HCT116 (cell line): ENCODE measurements around the gene MYBPC2. TPM values are rescaled to one million over a fixed set of nuclear protein-coding genes. Genes with fewer than 3 reads are reported as not detected.

Source experiments
- ATAC-seq: fragments of 200-7000 bp; cut with Tn5 transposase; 2 replicates; pipeline ENCODE4 v1.9.1; 2020; ENCODE audit warnings: mild to moderate bottlenecking, moderate library complexity
- BruUV-seq: library from RNA; stranded (reverse); fragments of 400-500 nt; replicated peaks from 2 replicates; lab custom pipeline; 2021; lab: Mats Ljungman, UMichigan
- CTCF ChIA-PET: fragments of 300-600 bp; sonication (Branson Sonifier 250); formaldehyde crosslinking; loops from one replicate; lab custom pipeline; 2021; ENCODE audit warnings: antibody characterized with exemption; lab: Charles Lee
- POLR2A ChIA-PET: fragments of 300-600, 350-600 bp; sonication (Branson Sonifier 250); formaldehyde crosslinking; loops from one replicate; lab custom pipeline; 2021; ENCODE audit warnings: antibody characterized with exemption; lab: Charles Lee
- RAD21 ChIA-PET, 2 experiments: fragments of 300-600 bp; sonication (Branson Sonifier 250); formaldehyde crosslinking; loops; one replicate each; lab custom pipeline; 2023; ENCODE audit warnings: low total read pairs in 2 of 2; ENCODE audit not compliant: uncharacterized antibody in 2 of 2, unreplicated experiment in 2 of 2, low non-redundant PET in 1 of 2; lab: Charles Lee
- DNase-seq: peaks from one replicate; pipeline ENCODE4 v3.0.0-alpha.2; 2010; ENCODE audit warnings: low read depth, low spot score
- H2AFZ ChIP-seq: fragments of 200-600 bp; shearing (Covaris generic), sonication (generic); 2 replicates; pipeline ENCODE4 v1.6.1; 2017; ENCODE audit warnings: low read depth, mixed run types, mixed read lengths, antibody characterized with exemption, low read length; ENCODE audit not compliant: poor library complexity, severe bottlenecking
- H3K27ac ChIP-seq: 2 replicates; pipeline ENCODE4 v1.5.1; 2012; ENCODE audit warnings: low read depth, low read length
- H3K27me3 ChIP-seq: fragments of 200-600 bp; sonication (generic); 2 replicates; pipeline ENCODE4 v1.6.1; 2016; ENCODE audit warnings: mixed run types, low read length, mixed read lengths; ENCODE audit not compliant: insufficient read depth
- H3K36me3 ChIP-seq, 2 experiments: fragments of 200-500 bp in 1 of 2; fragments of 200-600 bp in 1 of 2; sonication (Bioruptor generic) in 1 of 2; sonication (generic) in 1 of 2; 2 replicates each; pipeline versions ENCODE4 v1.5.1 to v1.6.1; 2014 to 2016; ENCODE audit warnings: low read length in 2 of 2, inconsistent platforms in 1 of 2, mixed read lengths in 1 of 2, mixed run types in 1 of 2; ENCODE audit not compliant: insufficient read depth in 2 of 2, control insufficient read depth in 1 of 2
- H3K4me1 ChIP-seq, 2 experiments: fragments of 200-600 bp in 1 of 2; sonication (generic) in 1 of 2; 2 replicates each; pipeline versions ENCODE4 v1.5.1 to v1.6.1; 2012 to 2017; ENCODE audit warnings: low read length in 2 of 2, inconsistent platforms in 1 of 2, mild to moderate bottlenecking in 1 of 2, mixed read lengths in 1 of 2, mixed run types in 1 of 2, moderate library complexity in 1 of 2; ENCODE audit not compliant: insufficient read depth in 2 of 2, control insufficient read depth in 1 of 2
- H3K4me2 ChIP-seq: fragments of 200-600 bp; sonication (generic); 2 replicates; pipeline ENCODE4 v1.6.1; 2017; ENCODE audit warnings: mixed run types, low read length, mixed read lengths
- H3K4me3 ChIP-seq, 2 experiments: fragments of 200-600 bp in 1 of 2; sonication (generic) in 1 of 2; replicated peaks in 1 of 2; 2 replicates each; pipeline ENCODE4 v1.5.1; 2011 to 2016; ENCODE audit warnings: low read length in 2 of 2, control low read depth in 1 of 2, low read depth in 1 of 2, mild to moderate bottlenecking in 1 of 2, mixed read lengths in 1 of 2, mixed run types in 1 of 2
- H3K79me2 ChIP-seq: fragments of 200-600 bp; sonication (generic); 2 replicates; pipeline ENCODE4 v1.6.1; 2017; ENCODE audit warnings: mild to moderate bottlenecking, mixed run types, low read length, moderate library complexity, mixed read lengths; ENCODE audit not compliant: insufficient read depth
- H3K9ac ChIP-seq: fragments of 200-600 bp; sonication (generic); 2 replicates; pipeline ENCODE4 v1.6.1; 2016; ENCODE audit warnings: low read length, mixed read lengths
- H3K9me2 ChIP-seq: fragments of 200-600 bp; sonication (generic), shearing (Covaris generic); 2 replicates; pipeline ENCODE4 v1.6.1; 2017; ENCODE audit warnings: mixed run types, mild to moderate bottlenecking, moderate library complexity; ENCODE audit not compliant: insufficient read depth
- H3K9me3 ChIP-seq, 2 experiments: fragments of 200-500 bp in 1 of 2; fragments of 200-600 bp in 1 of 2; sonication (Bioruptor generic) in 1 of 2; sonication (generic) in 1 of 2; 2 replicates each; pipeline ENCODE4 v1.6.1; 2014 to 2017; ENCODE audit warnings: low read length in 2 of 2, mixed read lengths in 2 of 2, inconsistent platforms in 1 of 2, low read depth in 1 of 2, mild to moderate bottlenecking in 1 of 2, mixed run types in 1 of 2, moderate library complexity in 1 of 2; ENCODE audit not compliant: control insufficient read depth in 1 of 2, insufficient read depth in 1 of 2
- H4K20me1 ChIP-seq: fragments of 200-600 bp; sonication (generic), shearing (Covaris generic); 2 replicates; pipeline ENCODE4 v1.6.1; 2017; ENCODE audit warnings: mixed run types, mild to moderate bottlenecking, moderate library complexity; ENCODE audit not compliant: insufficient read depth
- CEBPB ChIP-seq: IDR thresholded peaks from 2 replicates; pipeline ENCODE4 v1.6.1; 2012; ENCODE audit warnings: low read depth
- EGR1 ChIP-seq: IDR thresholded peaks from 2 replicates; pipeline ENCODE4 v1.6.1; 2012; ENCODE audit warnings: low read depth
- ELF1 ChIP-seq: IDR thresholded peaks from 2 replicates; pipeline ENCODE4 v1.6.1; 2012; ENCODE audit warnings: low read depth, borderline replicate concordance
- EZH2 ChIP-seq: fragments of 200-600 bp; sonication (generic); IDR thresholded peaks from 2 replicates; pipeline ENCODE4 v1.6.1; 2017; ENCODE audit warnings: antibody characterized with exemption, mixed run types
- EZH2phosphoT487 ChIP-seq: fragments of 200-600 bp; IDR thresholded peaks from 2 replicates; pipeline ENCODE4 v1.6.1; 2018; ENCODE audit warnings: antibody characterized with exemption, borderline replicate concordance
- FOSL1 ChIP-seq: IDR thresholded peaks from 2 replicates; pipeline ENCODE4 v1.6.1; 2012; ENCODE audit warnings: low read depth
- MAX ChIP-seq: IDR thresholded peaks from 2 replicates; pipeline ENCODE4 v1.6.1; 2012
- POLR2A ChIP-seq: IDR thresholded peaks from 2 replicates; pipeline ENCODE4 v1.7.0; 2011; ENCODE audit warnings: borderline replicate concordance; ENCODE audit not compliant: insufficient read depth, insufficient read length; ENCODE audit errors: extremely low read depth
- YY1 ChIP-seq: IDR thresholded peaks from 2 replicates; pipeline ENCODE4 v1.6.1; 2011; ENCODE audit warnings: low read length, low read depth, moderate library complexity, mild to moderate bottlenecking; ENCODE audit not compliant: insufficient replicate concordance; ENCODE audit errors: extremely low read depth
- intact Hi-C: fragments of 100-400 bp; cut with micrococcal nuclease; formaldehyde crosslinking; loops from 2 replicates; pipeline ENCODE4 v1.10.0; 2022
- total RNA-seq: library from RNA; stranded (reverse); gene quantifications from one replicate; pipeline ENCODE4 v1.2.1, GENCODE V29; 2021; ENCODE audit not compliant: unreplicated experiment
- TF ChIP-seq, protein P1 (sequence below), 3 experiments: fragments of 200-600 bp in 1 of 3; sonication (generic) in 1 of 3; IDR thresholded peaks in 2 of 3; conservative IDR thresholded peaks in 1 of 3; 2 replicates each; pipeline ENCODE4 v1.5.1; 2012 to 2017; ENCODE audit warnings: low read depth in 2 of 3, low read length in 2 of 3, antibody characterized with exemption in 1 of 3, borderline replicate concordance in 1 of 3, control low read depth in 1 of 3, mild to moderate bottlenecking in 1 of 3, mixed read lengths in 1 of 3, mixed run types in 1 of 3, moderate library complexity in 1 of 3; ENCODE audit not compliant: insufficient read depth in 1 of 3

MYBPC2 gene
- total RNA-seq, 1 experiment from 2014 or later, result not detected

DNA sequence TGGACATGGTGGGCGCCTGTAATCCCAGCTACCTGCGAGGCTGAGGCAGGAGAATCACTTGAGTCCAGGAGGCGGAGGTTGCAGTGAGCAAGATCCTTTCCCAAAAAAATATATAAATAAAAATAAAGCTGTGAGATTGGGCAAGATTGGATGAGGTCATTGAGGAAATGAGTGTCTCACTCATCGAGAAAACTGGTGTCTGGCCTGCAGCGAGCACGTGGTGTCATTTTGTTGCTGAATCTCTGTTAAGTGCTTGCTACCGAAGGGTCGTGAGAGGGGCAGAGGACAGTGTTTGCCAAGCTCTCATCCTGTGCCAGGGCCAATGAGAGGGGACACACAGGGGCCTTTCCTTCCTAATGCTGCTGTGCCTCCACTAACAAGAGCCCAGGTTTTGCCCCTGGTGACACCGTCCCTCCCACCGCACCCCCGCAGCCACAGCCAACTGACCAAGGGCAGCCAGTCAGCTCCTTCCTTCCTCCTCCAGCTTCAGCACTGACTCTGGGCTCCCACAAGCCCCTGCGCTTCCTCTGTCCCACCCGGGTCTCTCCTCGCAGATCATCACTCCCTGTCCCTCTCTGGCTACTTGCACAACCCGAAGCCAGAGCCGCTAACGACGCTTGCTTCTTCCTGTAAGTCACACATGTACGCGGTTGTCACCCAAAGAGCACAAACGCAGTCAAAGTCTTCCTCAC is 45.4 kb upstream of the MYBPC2 start:
- no peak for TF ChIP-seq CEBPB
- no peak for TF ChIP-seq EZH2
- TF ChIP-seq EZH2phosphoT487, result no peak
- no peak for TF ChIP-seq POLR2A
- no peak for TF ChIP-seq ELF1
- TF ChIP-seq YY1, result no peak
- TF ChIP-seq FOSL1, result no peak
- TF ChIP-seq MAX, result no peak
- no peak for TF ChIP-seq EGR1
- TF ChIP-seq, protein P1, sequence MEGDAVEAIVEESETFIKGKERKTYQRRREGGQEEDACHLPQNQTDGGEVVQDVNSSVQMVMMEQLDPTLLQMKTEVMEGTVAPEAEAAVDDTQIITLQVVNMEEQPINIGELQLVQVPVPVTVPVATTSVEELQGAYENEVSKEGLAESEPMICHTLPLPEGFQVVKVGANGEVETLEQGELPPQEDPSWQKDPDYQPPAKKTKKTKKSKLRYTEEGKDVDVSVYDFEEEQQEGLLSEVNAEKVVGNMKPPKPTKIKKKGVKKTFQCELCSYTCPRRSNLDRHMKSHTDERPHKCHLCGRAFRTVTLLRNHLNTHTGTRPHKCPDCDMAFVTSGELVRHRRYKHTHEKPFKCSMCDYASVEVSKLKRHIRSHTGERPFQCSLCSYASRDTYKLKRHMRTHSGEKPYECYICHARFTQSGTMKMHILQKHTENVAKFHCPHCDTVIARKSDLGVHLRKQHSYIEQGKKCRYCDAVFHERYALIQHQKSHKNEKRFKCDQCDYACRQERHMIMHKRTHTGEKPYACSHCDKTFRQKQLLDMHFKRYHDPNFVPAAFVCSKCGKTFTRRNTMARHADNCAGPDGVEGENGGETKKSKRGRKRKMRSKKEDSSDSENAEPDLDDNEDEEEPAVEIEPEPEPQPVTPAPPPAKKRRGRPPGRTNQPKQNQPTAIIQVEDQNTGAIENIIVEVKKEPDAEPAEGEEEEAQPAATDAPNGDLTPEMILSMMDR (IDR thresholded peaks at IDR 0.05 in 2 of 3, conservative IDR thresholded peaks at IDR 0.05 in 1 of 3; ENCODE audit: borderline replicate concordance in 1 of 3, insufficient read depth in 1 of 3, low read depth in 2 of 3, low read length in 2 of 3), result no peak
- Histone ChIP-seq H3K36me3 (peaks cover 8 to 17% of the 10 kb centered on the region in 2 experiments; a peak in 2 of 4 replicates), H2AFZ (no peak overlapping the region), H3K9ac (no peak overlapping the region), H3K4me1 (peaks cover 11 to 16% of the 10 kb centered on the region in 2 experiments; a peak in 3 of 4 replicates), H3K27me3 (no peaks in the 10 kb centered on the region), H3K4me2 (no peak overlapping the region), H3K9me2 (no peaks in the 10 kb centered on the region), H3K4me3 (no peak overlapping the region), H3K27ac (no peak overlapping the region), H4K20me1 (no peaks in the 10 kb centered on the region), H3K79me2 (peaks cover 67% of the 10 kb centered on the region), H3K9me3 (no peaks in the 10 kb centered on the region)
- ChIA-PET RAD21 (no interaction called here), CTCF (no interaction called here), POLR2A (no interaction called here)
- intact Hi-C loops, result no loop called here
- no TSS peak for BruUV-seq
- ATAC-seq (no peak), DNase-seq (no peak)
